IPS DF 6.9 (cell line): ENCODE measurements around the gene TAF9.
A peak's percentile ranks its signal among the peaks of the same experiment; 100 is the strongest.
"Not testable (repeated sequence)": the region's sequence is repeated elsewhere in the genome, so short reads cannot be mapped to it uniquely, and the experiment has no call there.

Experiments
- DNase-seq: peaks from one replicate; pipeline ENCODE4 v3.0.0-alpha.2; 2013; ENCODE audit warnings: low read depth, low spot score
- H3K27ac ChIP-seq: one replicate; pipeline ENCODE4 v1.5.1; 2013; ENCODE audit warnings: low read length, control low read depth
- H3K27me3 ChIP-seq: 2 replicates; pipeline ENCODE4 v1.6.1; 2013; ENCODE audit warnings: mild to moderate bottlenecking, low read length; ENCODE audit not compliant: control insufficient read depth, insufficient read depth
- H3K36me3 ChIP-seq: 2 replicates; pipeline ENCODE4 v1.6.1; 2013; ENCODE audit warnings: low read length; ENCODE audit not compliant: control insufficient read depth, insufficient read depth
- H3K4me1 ChIP-seq: 2 replicates; pipeline ENCODE4 v1.6.1; 2013; ENCODE audit warnings: low read length; ENCODE audit not compliant: control insufficient read depth, insufficient read depth
- H3K4me3 ChIP-seq: 2 replicates; pipeline ENCODE4 v1.5.1; 2013; ENCODE audit warnings: mild to moderate bottlenecking, low read length
- H3K9me3 ChIP-seq: 2 replicates; pipeline ENCODE4 v1.6.1; 2013; ENCODE audit warnings: low read length, inconsistent platforms; ENCODE audit not compliant: control insufficient read depth, insufficient read depth
- WGBS: extraction: QIAGEN DNeasy Blood & Tissue Kit; methylation state at CpG from one replicate; pipeline ENCODE4 v1.1.7; 2013; ENCODE audit warnings: mixed read lengths, missing lambda C conversion rate; ENCODE audit not compliant: insufficient read length, insufficient coverage; 5-methylcytosine and 5-hydroxymethylcytosine counted together

Gene TAF9

GRCh38 chr5:69370335-69370734 lies 1.0 kb upstream of the TAF9 start:
- H3K9me3 ChIP-seq, H3K27me3 ChIP-seq, H3K4me1 ChIP-seq, H3K27ac ChIP-seq, H3K36me3 ChIP-seq, DNase-seq: not testable (repeated sequence)
- no CpG with 5 or more reads among the region's 16 CpGs for WGBS
- H3K4me3 ChIP-seq = peak overlapping the region; percentile 85; the same call in 1 of the 2 replicates

- H3K27ac ChIP-seq = no peak overlapping the region
- peak overlapping the region; percentile 85 for H3K4me3 ChIP-seq
- DNase-seq = no peak
- no peaks in the 10 kb centered on the region for H3K9me3 ChIP-seq
- H3K36me3 ChIP-seq = peaks cover 3% of the 10 kb centered on the region; the same call in 1 of the 2 replicates
- no CpG with 5 or more reads among the region's 39 CpGs for WGBS
- no peaks in the 10 kb centered on the region for H3K4me1 ChIP-seq
- no peaks in the 10 kb centered on the region for H3K27me3 ChIP-seq
Measured at GRCh38 chr5:69368458-69369339, 621 bp downstream of the TAF9 start.

- H3K9me3 ChIP-seq = no peaks in the 10 kb centered on the region
- H3K4me1 ChIP-seq = no peaks in the 10 kb centered on the region
- peaks cover 3% of the 10 kb centered on the region; the same call in 1 of the 2 replicates for H3K36me3 ChIP-seq
- no peak for DNase-seq
- H3K4me3 ChIP-seq = no peak overlapping the region
- no CpG with 5 or more reads among the region's 11 CpGs for WGBS
- no peak overlapping the region for H3K27ac ChIP-seq
- no peaks in the 10 kb centered on the region for H3K27me3 ChIP-seq
Measured at GRCh38 chr5:69367697-69368279, 1.5 kb downstream of the TAF9 start.

GRCh38 chr5:69364850-69365249 lies 4.5 kb downstream of the TAF9 start:
- Histone ChIP-seq H3K27me3 (no peaks in the 10 kb centered on the region), H3K4me3 (no peak overlapping the region), H3K4me1 (no peaks in the 10 kb centered on the region), H3K36me3 (peaks cover 3% of the 10 kb centered on the region; the same call in 1 of the 2 replicates), H3K9me3 (no peaks in the 10 kb centered on the region), H3K27ac (no peak overlapping the region)
- no peak for DNase-seq
- no CpG with 5 or more reads among the region's 3 CpGs for WGBS

DNA sequence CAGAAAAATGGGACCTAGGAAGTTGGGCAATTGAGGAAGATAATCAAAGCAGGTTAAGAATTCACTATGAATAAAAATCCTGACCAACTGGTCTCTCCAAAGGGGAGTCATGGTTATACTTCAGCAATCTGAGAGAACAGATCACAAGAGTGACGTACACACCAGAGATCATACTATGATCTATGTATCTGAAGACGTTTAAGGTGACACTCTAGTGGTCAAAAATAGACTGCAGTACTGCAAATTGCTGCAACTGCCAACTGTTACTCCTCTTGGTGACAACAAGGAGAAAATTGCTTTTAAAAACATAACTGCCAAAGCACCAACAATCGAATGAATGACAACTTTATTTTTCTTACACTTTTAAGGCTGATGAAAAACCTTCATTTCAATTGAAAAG lies 4.9 kb downstream of the TAF9 start:
- no peaks in the 10 kb centered on the region for H3K9me3 ChIP-seq
- H3K36me3 ChIP-seq = peaks cover 3% of the 10 kb centered on the region; the same call in 1 of the 2 replicates
- H3K27ac ChIP-seq = no peak overlapping the region
- no peak for DNase-seq
- WGBS = no CpG with 5 or more reads among the region's 3 CpGs
- no peaks in the 10 kb centered on the region for H3K27me3 ChIP-seq
- no peaks in the 10 kb centered on the region for H3K4me1 ChIP-seq
- no peak overlapping the region for H3K4me3 ChIP-seq

- Histone ChIP-seq H3K4me1 (no peaks in the 10 kb centered on the region), H3K36me3 (peaks cover 3% of the 10 kb centered on the region; the same call in 1 of the 2 replicates), H3K27me3 (no peaks in the 10 kb centered on the region), H3K9me3 (no peaks in the 10 kb centered on the region), H3K4me3 (no peak overlapping the region), H3K27ac (no peak overlapping the region)
- no peak for DNase-seq
- WGBS = no CpG with 5 or more reads among the region's 1 CpG
Measured at GRCh38 chr5:69360442-69360841, 8.9 kb downstream of the TAF9 start.

- Histone ChIP-seq H3K4me1 (no peaks in the 10 kb centered on the region), H3K36me3 (0 out of 2 replicates have a peak, but pooled peaks cover 2% of the 10 kb centered on the region), H3K27ac (no peak overlapping the region), H3K27me3 (no peaks in the 10 kb centered on the region), H3K9me3 (no peaks in the 10 kb centered on the region), H3K4me3 (no peak overlapping the region)
- DNase-seq = no peak
- WGBS = no CpG with 5 or more reads among the region's 3 CpGs
Measured at GRCh38 chr5:69359699-69360098, 9.6 kb downstream of the TAF9 start.

- Histone ChIP-seq H3K9me3 (no peaks in the 10 kb centered on the region), H3K36me3 (0 out of 2 replicates have a peak, but pooled peaks cover 2% of the 10 kb centered on the region), H3K27ac (no peak overlapping the region), H3K27me3 (no peaks in the 10 kb centered on the region), H3K4me1 (no peaks in the 10 kb centered on the region), H3K4me3 (no peak overlapping the region)
- no peak for DNase-seq
Measured at GRCh38 chr5:69350664-69351063, 18.7 kb downstream of the TAF9 start.

GRCh38 chr5:69343083-69343482 lies 26.2 kb downstream of the TAF9 start:
- no CpG with 5 or more reads among the region's 1 CpG for WGBS
- H3K27ac ChIP-seq = no peak overlapping the region
- no peak overlapping the region for H3K4me3 ChIP-seq
- H3K4me1 ChIP-seq = no peaks in the 10 kb centered on the region
- DNase-seq = no peak
- H3K9me3 ChIP-seq = no peaks in the 10 kb centered on the region; the same call in 1 of the 2 replicates
- no peaks in the 10 kb centered on the region for H3K36me3 ChIP-seq
- no peaks in the 10 kb centered on the region for H3K27me3 ChIP-seq

DNA sequence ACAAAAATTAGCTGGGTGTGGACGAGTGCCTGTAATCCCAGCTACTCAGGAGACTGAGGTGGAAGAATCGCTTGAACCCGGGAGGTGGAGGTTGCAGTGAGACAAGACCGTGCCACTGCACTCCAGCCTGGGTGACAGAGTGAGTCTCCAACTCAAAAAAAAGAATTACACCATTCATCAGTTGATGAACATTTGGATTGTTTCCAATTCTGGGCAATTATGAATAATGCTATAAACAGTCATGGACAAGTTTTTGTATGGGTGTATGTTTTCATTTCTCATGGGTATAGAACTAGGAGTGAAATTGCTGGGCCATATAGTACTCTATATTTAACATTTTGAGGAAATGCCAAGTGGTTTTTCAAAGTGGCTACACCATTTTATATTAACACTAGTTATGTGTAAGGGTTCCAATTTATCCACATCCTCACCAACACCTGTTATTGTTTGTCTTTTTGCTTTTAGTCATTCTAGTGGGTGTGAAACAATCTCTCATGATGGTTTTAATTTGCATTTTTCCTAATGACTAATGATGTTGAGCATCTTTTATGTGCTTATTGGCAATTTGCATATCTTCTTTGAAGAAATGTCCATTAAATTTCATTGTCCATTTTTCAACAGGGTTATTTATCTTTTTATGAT lies 27.7 kb downstream of the TAF9 start:
- Histone ChIP-seq H3K36me3 (no peaks in the 10 kb centered on the region), H3K27me3 (no peaks in the 10 kb centered on the region), H3K27ac (no peak overlapping the region), H3K9me3 (no peaks in the 10 kb centered on the region; the same call in 1 of the 2 replicates), H3K4me3 (no peak overlapping the region), H3K4me1 (no peaks in the 10 kb centered on the region)
- DNase-seq = no peak
- WGBS = no CpG with 5 or more reads among the region's 4 CpGs
